ENCODE results near the gene FBXO15.
A peak's percentile ranks its signal among the peaks of the same experiment; 100 is the strongest.

The FBXO15 gene

DNA sequence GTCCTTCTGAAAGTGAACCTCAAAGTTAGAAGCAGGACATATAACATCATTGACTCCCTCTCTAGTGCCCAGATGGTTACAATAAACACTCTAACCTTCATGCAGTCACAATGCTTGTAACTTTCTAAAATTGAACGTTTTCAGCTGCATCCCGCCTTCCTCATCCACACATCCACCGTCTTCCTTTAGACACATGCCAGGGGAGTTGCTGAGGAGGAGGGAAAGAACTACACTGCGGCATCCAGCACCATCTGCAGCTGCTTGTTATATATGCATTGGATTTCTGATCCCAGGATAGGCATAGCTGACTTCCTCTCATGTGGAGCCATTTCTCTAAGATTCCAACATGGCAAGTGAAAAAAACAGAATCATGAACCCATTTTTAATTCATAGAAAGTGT, 96.8 kb downstream of the FBXO15 start:
- DNase-seq, result no peak

GRCh38 chr18:74040459-74041332, 106.9 kb downstream of the FBXO15 start:
- peak; percentile 37 to 43 for DNase-seq

DNA sequence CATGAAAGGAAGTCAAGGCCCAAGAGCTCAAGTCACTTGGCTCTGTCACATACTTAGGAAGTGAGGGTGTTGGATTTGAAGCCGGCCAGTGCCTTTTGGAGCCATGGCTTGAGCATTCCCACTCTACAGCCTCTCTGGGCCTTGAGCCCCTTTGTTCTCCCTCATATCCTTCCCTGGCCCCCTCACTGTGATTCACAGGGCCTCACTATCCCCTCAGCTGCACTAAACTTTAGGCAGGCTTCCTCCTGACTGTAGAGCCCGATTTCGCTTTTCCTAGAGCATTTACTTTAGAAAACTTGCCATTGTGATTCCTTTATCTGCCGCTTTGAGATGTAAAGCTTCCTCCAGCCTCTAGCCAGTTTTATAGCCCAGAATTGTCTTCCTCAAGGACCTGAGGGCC, 107.6 kb downstream of the FBXO15 start:
- DNase-seq, result no peak

- no peak for DNase-seq
Measured at GRCh38 chr18:74029161-74029560, 118.5 kb downstream of the FBXO15 start.

All from CD4-positive, alpha-beta T cell treated with Interleukin-1 beta for 1 hour (primary cell).